ENCODE measurements around the gene NAA35. TPM values are rescaled to one million over a fixed set of nuclear protein-coding genes. Genes with fewer than 3 reads are reported as not detected.
"Not testable (repeated sequence)": the region's sequence is repeated elsewhere in the genome, so short reads cannot be mapped to it uniquely, and the experiment has no call there.

The NAA35 gene
- total RNA-seq, 1 experiment from 2014 or later, result 35.6 TPM

DNA sequence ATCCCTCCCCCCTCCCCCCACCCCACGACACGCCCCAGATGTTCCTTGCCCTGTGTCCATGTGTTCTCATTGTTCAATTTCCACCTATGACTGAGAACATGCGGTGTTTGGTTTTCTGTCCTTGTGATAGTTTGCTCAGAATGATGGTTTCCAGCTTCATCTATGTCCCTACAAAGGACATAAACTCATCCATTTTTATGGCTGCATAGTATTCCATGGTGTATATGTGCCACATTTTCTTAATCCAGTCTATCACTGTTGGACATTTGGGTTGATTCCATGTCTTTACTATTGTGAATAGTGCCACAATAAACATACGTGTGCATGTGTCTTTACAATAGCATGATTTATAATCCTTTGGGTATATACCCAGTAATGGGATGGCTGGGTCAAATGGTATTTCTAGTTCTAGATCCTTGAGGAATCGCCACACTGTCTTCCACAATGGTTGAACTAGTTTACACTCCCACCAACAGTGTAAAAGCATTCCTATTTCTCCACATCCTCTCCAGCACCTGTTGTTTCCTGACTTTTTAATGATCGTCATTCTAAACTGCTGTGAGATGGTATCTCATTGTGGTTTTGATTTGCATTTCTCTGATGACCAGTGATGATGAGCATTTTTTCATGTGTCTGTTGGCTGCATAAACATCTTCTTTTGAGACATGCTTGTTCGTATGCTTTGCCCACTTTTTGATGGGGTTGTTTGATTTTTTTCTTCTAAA, 107.2 kb downstream of the NAA35 start:
- H3K36me3 ChIP-seq (ENCODE audit: insufficient read depth, low read length); H3K4me3 ChIP-seq (ENCODE audit: low read length); H3K27me3 ChIP-seq (ENCODE audit: low read length); H2AFZ ChIP-seq (ENCODE audit: low read length); H3K9me2 ChIP-seq (replicated peaks; ENCODE audit: insufficient read depth, low read length); DNase-seq; H3K9ac ChIP-seq (ENCODE audit: low read length); H3K79me2 ChIP-seq (ENCODE audit: low read length); H4K20me1 ChIP-seq (ENCODE audit: insufficient read depth, low read depth, low read length); H3K27ac ChIP-seq (ENCODE audit: low read length); H3K4me2 ChIP-seq (ENCODE audit: low read depth, low read length, poor library complexity, severe bottlenecking); H3K4me1 ChIP-seq (ENCODE audit: low read length); H3K9me3 ChIP-seq (ENCODE audit: low read length): not testable (repeated sequence)

DNA sequence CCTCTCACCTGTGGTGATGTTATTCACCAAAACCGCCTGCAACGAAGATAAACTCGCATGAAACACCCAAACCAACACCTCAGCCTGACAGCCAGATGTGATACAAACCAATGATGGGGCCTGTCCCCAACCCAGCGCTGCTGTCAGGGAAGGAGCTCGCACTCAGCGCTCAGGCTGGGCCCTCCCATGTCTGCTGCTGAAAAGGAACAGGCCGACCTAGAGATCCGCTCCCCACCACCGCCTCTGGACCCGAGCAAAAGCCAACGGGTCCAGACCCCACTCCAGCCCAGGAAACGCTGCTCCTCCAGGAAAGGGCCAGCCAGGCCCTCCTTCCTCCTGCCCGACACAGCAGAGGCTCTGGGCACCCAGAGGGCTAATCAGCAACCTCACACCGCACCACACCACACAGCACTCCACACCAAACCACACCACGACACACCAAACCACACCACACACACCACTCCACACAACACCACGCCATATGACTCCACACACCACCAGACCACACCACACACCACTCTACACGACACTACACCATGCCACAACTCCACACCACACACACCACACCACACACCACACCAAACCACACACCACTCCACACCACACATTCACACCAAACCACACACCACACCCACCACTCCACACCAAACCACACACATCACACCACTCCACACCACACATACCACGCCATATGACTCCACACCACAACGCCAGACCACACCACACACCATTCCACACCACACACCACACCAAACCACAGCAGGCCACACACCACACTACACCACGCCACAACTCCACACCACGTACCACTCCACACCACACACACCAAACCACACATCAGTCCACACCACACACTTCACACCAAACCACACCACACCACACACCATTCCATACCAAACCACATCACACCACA, 111.9 kb downstream of the NAA35 start:
- Histone ChIP-seq H2AFZ (ENCODE audit: low read length) (no peak overlapping the region), H3K9me3 (ENCODE audit: low read length) (no peaks in the 10 kb centered on the region), H3K4me1 (ENCODE audit: low read length) (no peaks in the 10 kb centered on the region), H3K4me2 (ENCODE audit: low read depth, low read length, poor library complexity, severe bottlenecking) (no peak overlapping the region), H3K9me2 (replicated peaks; ENCODE audit: insufficient read depth, low read length) (no peaks in the 10 kb centered on the region), H3K27me3 (ENCODE audit: low read length) (no peaks in the 10 kb centered on the region), H3K27ac (ENCODE audit: low read length) (no peak overlapping the region), H3K9ac (ENCODE audit: low read length) (no peak overlapping the region), H3K79me2 (ENCODE audit: low read length) (no peaks in the 10 kb centered on the region), H3K4me3 (ENCODE audit: low read length) (no peak overlapping the region), H3K36me3 (ENCODE audit: insufficient read depth, low read length) (no peaks in the 10 kb centered on the region), H4K20me1 (ENCODE audit: insufficient read depth, low read depth, low read length) (no peaks in the 10 kb centered on the region)
- DNase-seq, result no peak

DNA sequence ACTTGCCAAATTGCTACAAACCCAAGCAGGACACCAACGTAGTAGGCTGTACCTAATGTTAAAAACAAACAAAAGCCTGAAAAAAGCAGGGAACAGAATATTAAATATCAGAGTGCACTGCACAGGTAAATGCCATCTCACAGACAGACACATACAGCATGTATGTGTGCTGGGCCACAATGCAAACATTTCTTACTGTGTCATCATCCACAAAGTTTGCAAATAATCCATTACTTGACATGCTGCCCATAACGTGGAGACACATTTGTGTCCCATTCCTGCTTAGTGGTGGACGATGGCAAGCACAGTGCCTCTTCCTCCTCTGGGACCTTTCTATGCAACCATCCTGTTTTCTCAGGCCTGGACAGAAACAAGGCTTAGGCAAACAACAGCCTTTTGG, 113.7 kb downstream of the NAA35 start:
- no peak overlapping the region for H3K9ac ChIP-seq (ENCODE audit: low read length)
- H3K4me1 ChIP-seq (ENCODE audit: low read length), result no peaks in the 10 kb centered on the region
- no peak overlapping the region for H3K4me3 ChIP-seq (ENCODE audit: low read length)
- no peak overlapping the region for H2AFZ ChIP-seq (ENCODE audit: low read length)
- no peaks in the 10 kb centered on the region for H4K20me1 ChIP-seq (ENCODE audit: insufficient read depth, low read depth, low read length)
- H3K27ac ChIP-seq (ENCODE audit: low read length), result no peak overlapping the region
- DNase-seq, result no peak
- no peaks in the 10 kb centered on the region for H3K9me3 ChIP-seq (ENCODE audit: low read length)
- no peaks in the 10 kb centered on the region for H3K79me2 ChIP-seq (ENCODE audit: low read length)
- no peak overlapping the region for H3K4me2 ChIP-seq (ENCODE audit: low read depth, low read length, poor library complexity, severe bottlenecking)
- H3K36me3 ChIP-seq (ENCODE audit: insufficient read depth, low read length), result no peaks in the 10 kb centered on the region
- H3K9me2 ChIP-seq (replicated peaks; ENCODE audit: insufficient read depth, low read length), result no peaks in the 10 kb centered on the region
- H3K27me3 ChIP-seq (ENCODE audit: low read length), result no peaks in the 10 kb centered on the region

DNA sequence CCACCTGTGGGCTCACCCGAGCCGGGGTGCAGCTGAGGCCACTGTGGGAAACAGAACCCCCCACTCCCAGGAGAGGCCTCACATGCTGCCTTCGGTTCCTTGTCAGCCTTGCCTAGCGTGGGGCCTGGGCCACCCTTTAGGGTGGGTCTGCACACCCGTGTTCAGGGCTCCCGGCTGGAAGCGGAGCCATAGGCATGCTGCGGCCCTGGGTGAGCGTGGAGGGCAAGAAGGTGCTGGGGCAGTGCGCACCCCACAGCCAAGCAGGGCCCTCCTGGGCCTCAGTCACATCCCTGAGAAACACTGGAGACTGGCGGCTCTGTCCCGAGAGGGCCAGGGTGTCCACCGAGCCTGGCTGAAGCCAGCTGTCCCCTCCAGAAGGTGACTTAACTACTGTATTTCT, 116.5 kb downstream of the NAA35 start:
- H4K20me1 ChIP-seq (ENCODE audit: insufficient read depth, low read depth, low read length), result no peaks in the 10 kb centered on the region
- H3K79me2 ChIP-seq (ENCODE audit: low read length), result no peaks in the 10 kb centered on the region
- H3K4me3 ChIP-seq (ENCODE audit: low read length), result no peak overlapping the region
- H3K9me2 ChIP-seq (replicated peaks; ENCODE audit: insufficient read depth, low read length), result no peaks in the 10 kb centered on the region
- no peak overlapping the region for H3K27ac ChIP-seq (ENCODE audit: low read length)
- H3K9me3 ChIP-seq (ENCODE audit: low read length), result no peaks in the 10 kb centered on the region
- no peak overlapping the region for H2AFZ ChIP-seq (ENCODE audit: low read length)
- no peaks in the 10 kb centered on the region for H3K27me3 ChIP-seq (ENCODE audit: low read length)
- H3K4me1 ChIP-seq (ENCODE audit: low read length), result no peaks in the 10 kb centered on the region
- H3K36me3 ChIP-seq (ENCODE audit: insufficient read depth, low read length), result no peaks in the 10 kb centered on the region
- no peak overlapping the region for H3K9ac ChIP-seq (ENCODE audit: low read length)
- no peak overlapping the region for H3K4me2 ChIP-seq (ENCODE audit: low read depth, low read length, poor library complexity, severe bottlenecking)
- no peak for DNase-seq

DNA sequence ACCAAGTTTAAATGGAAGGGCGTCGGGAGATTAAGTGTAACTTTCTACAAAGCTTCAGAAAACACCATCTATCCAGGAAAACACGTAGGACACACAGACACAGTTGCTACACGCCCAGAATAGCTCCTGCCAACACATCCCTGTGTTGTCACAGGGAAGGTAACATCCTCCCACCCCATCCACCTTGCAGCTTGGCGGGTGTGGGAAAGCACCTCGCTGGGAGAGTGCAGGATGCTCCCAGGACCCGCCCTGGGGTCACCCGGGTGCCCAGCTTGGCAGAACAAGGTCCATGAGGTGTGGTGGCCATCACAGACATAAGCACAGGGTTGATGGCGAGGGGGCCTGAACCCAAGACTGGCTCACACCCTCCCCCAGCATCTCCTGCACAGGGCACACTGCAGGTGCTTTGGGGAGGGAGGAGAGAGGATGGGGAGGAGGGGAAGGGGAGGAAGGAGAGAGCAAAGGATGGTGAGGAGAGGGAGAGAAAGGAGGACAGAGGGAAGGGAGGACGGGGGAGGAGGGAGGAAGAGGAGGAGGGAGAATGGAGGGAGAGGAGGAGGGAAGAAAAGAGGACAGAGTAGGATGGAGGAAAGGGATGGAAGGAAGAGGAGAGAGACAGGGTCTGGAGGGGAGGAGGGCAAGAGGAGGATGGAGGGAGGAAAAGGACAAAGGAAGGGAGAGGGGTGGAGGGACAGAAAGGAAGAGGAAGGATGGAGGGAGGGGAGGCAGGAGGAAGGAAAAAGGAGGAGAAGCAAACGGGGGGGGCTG, 121.2 kb downstream of the NAA35 start:
- Histone ChIP-seq H3K4me1 (ENCODE audit: low read length) (no peaks in the 10 kb centered on the region), H3K27me3 (ENCODE audit: low read length) (no peaks in the 10 kb centered on the region), H3K4me2 (ENCODE audit: low read depth, low read length, poor library complexity, severe bottlenecking) (no peak overlapping the region), H3K9me2 (replicated peaks; ENCODE audit: insufficient read depth, low read length) (no peaks in the 10 kb centered on the region), H4K20me1 (ENCODE audit: insufficient read depth, low read depth, low read length) (no peaks in the 10 kb centered on the region), H3K9ac (ENCODE audit: low read length) (no peak overlapping the region), H3K4me3 (ENCODE audit: low read length) (no peak overlapping the region), H3K27ac (ENCODE audit: low read length) (no peak overlapping the region), H3K9me3 (ENCODE audit: low read length) (no peaks in the 10 kb centered on the region), H3K79me2 (ENCODE audit: low read length) (no peaks in the 10 kb centered on the region), H2AFZ (ENCODE audit: low read length) (no peak overlapping the region), H3K36me3 (ENCODE audit: insufficient read depth, low read length) (no peaks in the 10 kb centered on the region)
- no peak for DNase-seq

DNA sequence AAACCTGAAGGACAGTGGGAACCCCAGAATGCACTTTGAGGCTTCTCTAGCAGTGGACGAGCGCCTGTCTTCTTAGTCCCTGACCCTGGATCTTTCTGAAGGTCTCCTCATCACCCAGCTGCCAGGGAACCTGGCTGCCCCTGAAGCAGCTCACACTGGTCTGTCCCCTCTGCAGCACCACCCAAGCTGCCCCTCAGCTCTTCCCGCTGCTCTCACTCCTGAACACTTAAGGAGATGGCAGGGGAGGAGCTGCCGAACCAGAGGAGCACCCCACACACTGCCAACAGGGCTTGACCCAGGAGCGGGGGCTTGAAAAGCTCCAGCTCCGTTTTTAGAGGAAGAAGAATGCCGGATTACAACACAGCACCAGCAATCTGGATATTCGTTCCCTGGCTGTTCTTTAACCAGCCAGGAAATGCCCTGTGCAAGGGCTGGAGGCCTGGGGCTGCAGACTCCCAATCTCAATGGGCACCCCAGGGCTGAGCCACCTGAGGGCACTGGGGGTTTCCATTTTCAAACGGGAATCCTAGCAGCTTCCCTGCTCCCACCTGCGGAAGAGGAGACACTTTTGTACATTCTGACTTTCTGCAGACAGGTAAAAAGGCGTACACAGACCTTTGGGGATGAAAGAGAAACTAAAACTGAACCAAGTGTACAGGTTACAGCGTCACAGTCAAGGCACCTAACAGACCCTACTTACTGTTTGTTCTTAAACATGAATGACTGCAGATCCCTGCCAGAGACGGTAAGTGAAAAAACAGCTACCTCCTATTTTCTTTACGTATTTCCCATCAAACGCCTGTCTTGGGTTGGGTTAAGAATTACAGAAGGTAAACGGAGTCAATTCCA, 122.1 kb downstream of the NAA35 start:
- Histone ChIP-seq H3K27ac (ENCODE audit: low read length) (no peak overlapping the region), H3K9me3 (ENCODE audit: low read length) (no peaks in the 10 kb centered on the region), H4K20me1 (ENCODE audit: insufficient read depth, low read depth, low read length) (no peaks in the 10 kb centered on the region), H3K4me3 (ENCODE audit: low read length) (no peak overlapping the region), H3K4me2 (ENCODE audit: low read depth, low read length, poor library complexity, severe bottlenecking) (peak overlapping the region; percentile 7), H3K9ac (ENCODE audit: low read length) (no peak overlapping the region), H3K4me1 (ENCODE audit: low read length) (no peaks in the 10 kb centered on the region), H3K27me3 (ENCODE audit: low read length) (no peaks in the 10 kb centered on the region), H3K9me2 (replicated peaks; ENCODE audit: insufficient read depth, low read length) (no peaks in the 10 kb centered on the region), H2AFZ (ENCODE audit: low read length) (no peak overlapping the region), H3K36me3 (ENCODE audit: insufficient read depth, low read length) (no peaks in the 10 kb centered on the region), H3K79me2 (ENCODE audit: low read length) (no peaks in the 10 kb centered on the region)
- DNase-seq, result no peak

DNA sequence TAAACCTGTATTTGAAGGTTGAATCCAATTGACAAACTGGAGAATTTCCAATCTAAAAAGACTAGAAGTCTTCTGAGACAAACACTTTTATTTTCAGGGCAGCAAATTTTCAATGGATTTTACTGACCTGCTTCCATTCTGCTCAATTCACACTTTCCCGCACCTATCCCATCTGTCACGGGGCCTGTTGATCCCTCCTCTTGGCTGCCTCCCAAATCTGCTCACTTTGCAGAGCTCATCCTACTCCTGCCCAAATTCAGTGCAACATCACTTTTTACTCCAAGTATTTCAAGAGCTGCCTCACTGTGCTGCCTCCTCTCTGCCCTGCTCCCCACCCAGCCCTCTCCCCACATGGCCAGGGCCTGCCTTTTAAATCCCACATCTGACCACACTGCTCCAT, 123.3 kb downstream of the NAA35 start:
- Histone ChIP-seq H3K27me3 (ENCODE audit: low read length) (no peaks in the 10 kb centered on the region), H3K27ac (ENCODE audit: low read length) (no peak overlapping the region), H3K9me2 (replicated peaks; ENCODE audit: insufficient read depth, low read length) (no peaks in the 10 kb centered on the region), H2AFZ (ENCODE audit: low read length) (no peak overlapping the region), H3K9me3 (ENCODE audit: low read length) (no peaks in the 10 kb centered on the region), H3K4me2 (ENCODE audit: low read depth, low read length, poor library complexity, severe bottlenecking) (no peak overlapping the region), H3K79me2 (ENCODE audit: low read length) (no peaks in the 10 kb centered on the region), H3K4me1 (ENCODE audit: low read length) (no peaks in the 10 kb centered on the region), H3K36me3 (ENCODE audit: insufficient read depth, low read length) (no peaks in the 10 kb centered on the region), H3K9ac (ENCODE audit: low read length) (no peak overlapping the region), H3K4me3 (ENCODE audit: low read length) (no peak overlapping the region), H4K20me1 (ENCODE audit: insufficient read depth, low read depth, low read length) (no peaks in the 10 kb centered on the region)
- DNase-seq, result no peak

Measured in Karpas-422 (cell line).